ENCODE results near the gene VPREB1.

- TF ChIP-seq POLR2A (IDR thresholded peaks at IDR 0.05) (no peak), CTCF (IDR thresholded peaks at IDR 0.05) (no peak), POLR2AphosphoS5 (IDR thresholded peaks at IDR 0.05) (no peak)
These were observed 28.7 kb upstream of the VPREB1 start for GRCh38 chr22:22215659-22216449.

All from prostate gland (tissue), 2 donors.